GM11168 (cell line): ENCODE data around the gene A3GALT2.

ENCODE experiments used
- in situ Hi-C: fragments of 300-500 bp; cut with MboI; formaldehyde crosslinking; loops from one replicate; pipeline ENCODE4 v1.12.0; 2022; ENCODE audit warnings: low sequenced_read_pairs; ENCODE audit not compliant: unreplicated experiment

Gene A3GALT2

DNA sequence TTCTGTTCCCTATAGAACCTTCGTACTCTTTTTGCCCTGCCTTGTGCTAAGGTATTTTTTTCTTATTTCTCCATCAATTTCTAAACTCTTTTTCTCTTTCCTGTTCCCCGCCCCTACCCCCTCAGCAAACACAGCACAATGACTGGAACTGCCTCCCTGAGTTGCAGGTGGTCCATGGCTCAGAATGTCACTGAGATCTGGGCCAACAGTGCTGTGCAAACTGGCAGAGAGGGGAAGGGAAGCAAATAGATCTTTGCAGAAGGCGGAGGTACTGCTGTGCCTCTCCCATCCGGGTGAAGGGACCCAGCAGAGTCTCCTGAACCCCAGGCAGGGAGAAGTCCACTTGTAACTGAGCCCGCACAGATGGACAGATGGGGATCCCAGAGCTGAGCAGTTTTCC is 32.6 kb upstream of the A3GALT2 start:
- in situ Hi-C loops, result no loop called here

GRCh38 chr1:33351281-33351660 is 30.4 kb upstream of the A3GALT2 start:
- in situ Hi-C loops, result no loop called here

DNA sequence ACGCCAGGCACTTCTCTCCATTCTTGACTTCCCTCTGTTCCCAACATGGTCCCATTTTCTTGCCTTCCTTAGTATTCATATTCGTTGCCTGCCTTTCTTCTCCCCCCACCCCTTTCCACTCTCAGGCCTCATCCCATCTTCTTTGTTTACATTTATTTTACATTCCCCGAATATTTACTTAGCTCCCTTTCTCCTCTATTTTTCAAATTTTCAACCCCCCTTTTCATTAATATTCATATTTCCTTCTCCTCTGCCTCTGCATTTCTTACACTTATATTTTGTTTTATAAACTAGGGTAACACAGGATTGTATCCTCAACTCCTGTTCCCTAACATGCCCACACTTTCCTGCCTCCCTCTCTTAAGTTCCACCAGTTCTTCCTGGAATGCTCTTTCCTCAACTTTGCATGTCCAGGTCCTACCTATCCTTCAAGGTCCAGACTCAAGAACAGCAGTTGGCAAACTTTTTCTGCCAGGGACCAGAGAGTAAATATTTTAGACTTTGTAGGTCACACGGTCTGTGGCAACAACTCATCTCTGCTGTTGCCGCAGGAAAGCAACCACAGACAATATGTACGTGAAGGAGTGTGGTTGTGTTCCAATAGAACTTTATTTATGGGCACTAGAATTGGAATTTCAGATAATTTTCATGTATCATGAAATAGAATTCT is 29.8 kb upstream of the A3GALT2 start:
- in situ Hi-C loops, result no loop called here

- in situ Hi-C loops, result no loop called here
Observed at GRCh38 chr1:33349778-33350610, 29.1 kb upstream of the A3GALT2 start.

GRCh38 chr1:33349081-33349759 is 28.3 kb upstream of the A3GALT2 start:
- in situ Hi-C loops, result no loop called here

DNA sequence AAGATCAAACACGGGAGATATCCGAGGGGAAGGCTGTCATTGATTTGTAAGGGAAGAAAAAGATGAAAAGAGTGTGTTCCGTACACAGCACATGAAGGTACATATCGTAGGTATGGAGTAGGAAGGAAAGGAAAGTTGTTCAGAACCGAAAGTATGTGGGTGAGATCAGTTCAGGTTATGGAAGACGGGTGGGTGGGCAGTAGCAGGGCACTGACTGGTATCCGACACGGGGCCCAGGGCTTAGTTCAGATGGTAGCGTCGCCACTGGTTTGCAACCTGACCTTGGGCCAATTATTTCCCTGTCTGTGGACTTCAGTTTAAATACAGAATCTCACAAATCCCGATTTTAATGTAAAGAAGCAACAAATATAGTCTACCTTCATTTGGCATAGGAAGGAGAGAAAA is 27.8 kb upstream of the A3GALT2 start:
- in situ Hi-C loops, result no loop called here

DNA sequence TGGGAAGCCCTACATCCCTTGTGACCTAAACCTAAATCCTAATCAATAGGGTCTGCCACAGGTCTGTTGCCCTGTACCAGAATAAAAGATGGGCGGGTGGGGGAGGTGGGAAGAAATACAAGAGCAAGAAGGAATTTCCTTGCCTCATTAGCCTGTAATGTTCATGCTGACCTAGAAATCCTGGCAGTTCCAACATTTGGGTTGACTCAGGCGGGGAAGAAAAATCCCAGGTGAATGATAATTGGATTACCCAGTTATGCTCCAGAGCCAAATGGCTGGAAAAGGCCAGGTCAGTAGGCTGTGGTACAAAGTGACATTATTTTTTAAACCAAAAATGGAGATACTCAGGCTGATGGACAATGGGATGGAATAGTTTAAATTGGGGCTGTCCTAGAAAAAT is 27.3 kb upstream of the A3GALT2 start:
- in situ Hi-C loops, result no loop called here

DNA sequence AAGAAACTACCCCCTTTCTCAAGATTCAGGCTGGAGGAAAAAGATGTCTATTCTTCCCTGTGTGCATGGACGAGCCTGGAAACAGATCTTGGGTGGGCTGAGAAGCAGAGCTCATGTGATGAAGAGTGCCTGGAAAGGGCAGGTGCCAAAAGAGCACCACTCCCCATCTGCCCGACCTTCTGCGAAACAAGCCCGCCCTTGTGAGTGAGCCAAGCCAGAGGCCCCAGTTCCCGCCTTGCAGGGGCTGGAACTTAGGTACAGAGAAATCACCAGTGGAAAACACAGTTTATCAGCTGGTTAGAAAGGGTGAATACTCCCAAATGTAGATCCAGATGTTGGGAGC is 26.7 kb upstream of the A3GALT2 start:
- in situ Hi-C loops, result no loop called here

GRCh38 chr1:33346927-33347649 is 26.2 kb upstream of the A3GALT2 start:
- in situ Hi-C loops, result no loop called here

- in situ Hi-C loops, result no loop called here
Observed at GRCh38 chr1:33346533-33346926, 25.6 kb upstream of the A3GALT2 start.

GRCh38 chr1:33344896-33345560 is 24.1 kb upstream of the A3GALT2 start:
- in situ Hi-C loops, result no loop called here

GRCh38 chr1:33343539-33343938 is 22.6 kb upstream of the A3GALT2 start:
- in situ Hi-C loops, result no loop called here

GRCh38 chr1:33342041-33342723 is 21.3 kb upstream of the A3GALT2 start:
- in situ Hi-C loops, result no loop called here

- in situ Hi-C loops, result no loop called here
Observed at GRCh38 chr1:33341190-33341589, 20.3 kb upstream of the A3GALT2 start.

DNA sequence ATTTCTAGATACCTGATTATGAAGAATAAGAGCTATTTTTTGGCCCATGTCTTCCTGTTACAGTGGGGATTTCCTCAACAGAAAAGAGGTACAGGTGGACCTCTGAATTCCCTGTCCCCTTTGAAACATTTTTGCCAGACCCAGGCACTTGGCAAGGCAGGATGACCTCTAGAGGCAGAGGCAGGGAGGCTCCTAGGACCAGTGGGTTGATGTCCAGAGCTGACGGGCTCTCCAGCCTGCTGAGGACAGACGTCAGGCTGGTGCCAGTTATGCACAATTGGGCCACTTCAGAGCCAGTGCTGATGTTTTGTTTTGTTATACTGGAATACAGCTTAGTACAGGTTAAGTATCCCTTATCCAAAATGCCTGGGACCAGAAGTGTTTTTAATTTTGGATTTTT is 18.5 kb upstream of the A3GALT2 start:
- in situ Hi-C loops, result no loop called here

- in situ Hi-C loops, result no loop called here
Observed at GRCh38 chr1:33338440-33339211, 17.7 kb upstream of the A3GALT2 start.

- in situ Hi-C loops, result no loop called here
Observed at GRCh38 chr1:33338048-33338439, 17.1 kb upstream of the A3GALT2 start.

DNA sequence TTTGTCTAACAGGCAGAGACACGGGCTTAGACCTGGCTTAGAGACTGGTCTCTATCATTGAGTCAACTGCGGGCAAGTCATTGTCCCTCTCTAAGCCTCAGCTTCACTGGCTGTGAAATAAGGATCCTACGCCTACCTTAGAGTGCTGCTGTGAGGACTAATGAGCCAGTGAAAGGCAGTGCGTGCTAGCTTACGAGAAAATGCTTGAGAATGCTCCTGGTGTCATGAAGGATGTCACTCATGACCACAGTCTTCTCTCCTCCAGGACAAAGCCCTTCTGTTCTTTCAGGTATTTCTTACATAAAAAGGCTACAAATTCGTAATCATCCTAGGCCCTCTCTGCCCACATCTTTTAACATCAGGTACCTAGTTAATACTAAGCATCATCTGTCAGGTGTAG is 16.5 kb upstream of the A3GALT2 start:
- in situ Hi-C loops, result no loop called here

- in situ Hi-C loops, result no loop called here
Observed at GRCh38 chr1:33336580-33336979, 15.7 kb upstream of the A3GALT2 start.
